Measurements from ENCODE around the gene TNFAIP8L3.

GRCh38 chr15:51038162-51038973 lies 56.3 kb downstream of the TNFAIP8L3 start:
- TF ChIP-seq CTCF (conservative IDR thresholded peaks at IDR 0.05; ENCODE audit: low read length), result no peak
- no peak for TF ChIP-seq EZH2phosphoT487 (IDR thresholded peaks at IDR 0.05; ENCODE audit: borderline replicate concordance)

All from Loucy (cell line).